Natural killer cell (primary cell): ENCODE data around the gene CHEK1. TPM values are rescaled to one million over a fixed set of nuclear protein-coding genes. Genes with fewer than 3 reads are reported as not detected.

ENCODE experiments used
- ATAC-seq, 3 donors: fragments of 150-1000 bp in 2 of 3; fragments of 200-7000 bp in 1 of 3; cut with Tn5 transposase; 1 replicate in 1 of 3; 2 replicates in 2 of 3; pipeline ENCODE4 v1.10.0; 2021; ENCODE audit warnings: mild to moderate bottlenecking in 2 of 3, moderate library complexity in 2 of 3
- DNase-seq, 2 donors: peaks; one replicate each; pipeline versions ENCODE4 v3.0.0 to v3.0.0-alpha.2; 2013 to 2021; ENCODE audit warnings: mixed read lengths in 1 of 2
- H3K27ac ChIP-seq: one replicate; pipeline ENCODE4 v1.5.1; 2013; ENCODE audit warnings: mild to moderate bottlenecking, low read length
- H3K27me3 ChIP-seq: one replicate; pipeline ENCODE4 v1.6.1; 2013; ENCODE audit warnings: low read length; ENCODE audit not compliant: control insufficient read depth, insufficient read depth
- H3K36me3 ChIP-seq: one replicate; pipeline ENCODE4 v1.6.1; 2013; ENCODE audit warnings: low read length; ENCODE audit not compliant: control insufficient read depth, insufficient read depth
- H3K4me1 ChIP-seq: one replicate; pipeline ENCODE4 v1.6.1; 2013; ENCODE audit warnings: low read length; ENCODE audit not compliant: control insufficient read depth, insufficient read depth
- H3K4me3 ChIP-seq: one replicate; pipeline ENCODE4 v1.5.1; 2013; ENCODE audit warnings: low read length
- H3K9me3 ChIP-seq: one replicate; pipeline ENCODE4 v1.6.1; 2013; ENCODE audit warnings: low read length; ENCODE audit not compliant: control insufficient read depth, insufficient read depth
- H3K27ac Mint-ChIP-seq, 2 donors: one replicate each; pipeline ENCODE4 v1.8.0; 2022; ENCODE audit warnings: mild to moderate bottlenecking in 2 of 2, mixed read lengths in 2 of 2, moderate library complexity in 1 of 2
- H3K27me3 Mint-ChIP-seq, 2 donors: one replicate each; pipeline ENCODE4 v1.8.0; 2022; ENCODE audit warnings: low read depth in 2 of 2, mixed read lengths in 2 of 2
- H3K36me3 Mint-ChIP-seq: one replicate; pipeline ENCODE4 v1.8.0; 2022; ENCODE audit warnings: mixed read lengths
- H3K4me1 Mint-ChIP-seq, 2 donors: one replicate each; pipeline ENCODE4 v1.8.0; 2022; ENCODE audit warnings: mixed read lengths in 2 of 2
- H3K4me3 Mint-ChIP-seq: one replicate; pipeline ENCODE4 v1.8.0; 2022; ENCODE audit warnings: mild to moderate bottlenecking, moderate library complexity, mixed read lengths
- H3K9me3 Mint-ChIP-seq, 2 donors: one replicate each; pipeline ENCODE4 v1.8.0; 2022; ENCODE audit warnings: mixed read lengths in 2 of 2
- CTCF ChIP-seq: fragments of 200-600 bp; IDR thresholded peaks from one replicate; pipeline ENCODE4 v1.8.0; 2022; ENCODE audit warnings: antibody characterized with exemption
- WGBS: methylation state at CpG from one replicate; pipeline ENCODE4 v1.1.7; 2013; ENCODE audit warnings: missing lambda C conversion rate; ENCODE audit not compliant: insufficient coverage; 5-methylcytosine and 5-hydroxymethylcytosine counted together
- intact Hi-C: fragments of 100-400 bp; cut with micrococcal nuclease; formaldehyde crosslinking; loops from one replicate; pipeline ENCODE4 v1.14.2; 2022
- total RNA-seq, 4 donors: library from RNA; stranded (reverse); fragments of 120-200 nt in 1 of 4; gene quantifications; one replicate each; pipeline versions ENCODE4 v1.2.3 to v1.2.4, GENCODE V29; 2013 to 2022

The CHEK1 gene
- total RNA-seq, 3 donors from 2014 or later (not counting 1 experiment from before 2014, with no cell fraction given): 8.9 to 11.4 (median 10.1) TPM

- no peak overlapping the region for H3K27ac Mint-ChIP-seq
Measured at GRCh38 chr11:125637840-125638239, 12.9 kb downstream of the CHEK1 start.

GRCh38 chr11:125638315-125638714, 13.4 kb downstream of the CHEK1 start:
- H3K27me3 Mint-ChIP-seq: no peaks in the 10 kb centered on the region
- ATAC-seq (no peak), DNase-seq (no peak)
- no peak overlapping the region for H3K4me3 Mint-ChIP-seq
- no peak for TF ChIP-seq CTCF
- Histone ChIP-seq H3K27me3 (no peaks in the 10 kb centered on the region), H3K27ac (no peak overlapping the region), H3K36me3 (no peaks in the 10 kb centered on the region), H3K4me1 (no peaks in the 10 kb centered on the region), H3K9me3 (no peaks in the 10 kb centered on the region), H3K4me3 (no peak overlapping the region)
- WGBS: 94% methylated on average over 1 of the region's 1 CpG
- H3K4me1 Mint-ChIP-seq: no peaks in the 10 kb centered on the region
- H3K27ac Mint-ChIP-seq: no peak overlapping the region
- no peaks in the 10 kb centered on the region for H3K9me3 Mint-ChIP-seq
- intact Hi-C loops: no loop called here
- H3K36me3 Mint-ChIP-seq: no peaks in the 10 kb centered on the region

More at GRCh38 chr11:125637840-125638239, 12.9 kb downstream of the CHEK1 start:
- H3K36me3 ChIP-seq: no peaks in the 10 kb centered on the region
- no peaks in the 10 kb centered on the region for H3K27me3 ChIP-seq
- Mint-ChIP-seq H3K4me3 (no peak overlapping the region), H3K9me3 (no peaks in the 10 kb centered on the region), H3K4me1 (no peaks in the 10 kb centered on the region), H3K36me3 (no peaks in the 10 kb centered on the region), H3K27me3 (no peaks in the 10 kb centered on the region)
- H3K27ac ChIP-seq: no peak overlapping the region
- H3K4me1 ChIP-seq: no peaks in the 10 kb centered on the region
- intact Hi-C loops: no loop called here
- no peak overlapping the region for H3K4me3 ChIP-seq
- no peak for TF ChIP-seq CTCF
- WGBS: 94% methylated on average over 2 of the region's 3 CpGs
- ATAC-seq (no peak), DNase-seq (no peak)
- H3K9me3 ChIP-seq: no peaks in the 10 kb centered on the region

GRCh38 chr11:125645871-125646270, 20.9 kb downstream of the CHEK1 start:
- H3K9me3 Mint-ChIP-seq: no peaks in the 10 kb centered on the region
- Histone ChIP-seq H3K4me3 (no peak overlapping the region), H3K36me3 (no peaks in the 10 kb centered on the region), H3K4me1 (no peaks in the 10 kb centered on the region), H3K9me3 (no peaks in the 10 kb centered on the region), H3K27ac (no peak overlapping the region), H3K27me3 (no peaks in the 10 kb centered on the region)
- TF ChIP-seq CTCF: no peak
- no peak overlapping the region for H3K4me3 Mint-ChIP-seq
- ATAC-seq: no peak
- 94% methylated on average over 2 of the region's 3 CpGs for WGBS
- H3K27ac Mint-ChIP-seq: no peak overlapping the region
- intact Hi-C loops: no loop called here
- no peaks in the 10 kb centered on the region for H3K36me3 Mint-ChIP-seq
- no peaks in the 10 kb centered on the region for H3K27me3 Mint-ChIP-seq
- DNase-seq: no peak
- H3K4me1 Mint-ChIP-seq: peaks cover 7 to 8% of the 10 kb centered on the region in 2 donors

- H3K27me3 ChIP-seq: no peaks in the 10 kb centered on the region
- no peaks in the 10 kb centered on the region for H3K9me3 ChIP-seq
- no peak overlapping the region for H3K4me3 ChIP-seq
- intact Hi-C loops: no loop called here
- ATAC-seq (no peak), DNase-seq (peak in 1 of 2 donors; percentile 8)
- TF ChIP-seq CTCF: no peak
- Mint-ChIP-seq H3K27ac (no peak overlapping the region), H3K4me3 (no peak overlapping the region), H3K4me1 (peaks cover 7 to 8% of the 10 kb centered on the region in 2 donors), H3K36me3 (no peaks in the 10 kb centered on the region), H3K27me3 (no peaks in the 10 kb centered on the region), H3K9me3 (no peaks in the 10 kb centered on the region)
- no peaks in the 10 kb centered on the region for H3K4me1 ChIP-seq
- no peak overlapping the region for H3K27ac ChIP-seq
- no peaks in the 10 kb centered on the region for H3K36me3 ChIP-seq
- whole genome bisulfite sequencing: 74% methylated on average over 4 of the region's 6 CpGs
Measured at GRCh38 chr11:125649465-125650166, 24.7 kb downstream of the CHEK1 start.
